Brain pericyte (primary cell): ENCODE results near the gene TOP3B.

Experiments used
- DNase-seq: peaks from one replicate; pipeline ENCODE4 v3.0.0-alpha.2; 2012; ENCODE audit warnings: low read depth, low spot score

The TOP3B gene

GRCh38 chr22:21982338-21982965, at the start of gene TOP3B:
Gene TOP3B, minus strand, starts transcription at chr22:21982787. Its CDS starts 7,078 bp downstream, at chr22:21975709.
- no peak for DNase-seq

- no peak for DNase-seq
These were observed 48.8 kb upstream of the TOP3B start for GRCh38 chr22:22031183-22031945.

- no peak for DNase-seq
These were observed 48.1 kb upstream of the TOP3B start for GRCh38 chr22:22030493-22031182.

DNA sequence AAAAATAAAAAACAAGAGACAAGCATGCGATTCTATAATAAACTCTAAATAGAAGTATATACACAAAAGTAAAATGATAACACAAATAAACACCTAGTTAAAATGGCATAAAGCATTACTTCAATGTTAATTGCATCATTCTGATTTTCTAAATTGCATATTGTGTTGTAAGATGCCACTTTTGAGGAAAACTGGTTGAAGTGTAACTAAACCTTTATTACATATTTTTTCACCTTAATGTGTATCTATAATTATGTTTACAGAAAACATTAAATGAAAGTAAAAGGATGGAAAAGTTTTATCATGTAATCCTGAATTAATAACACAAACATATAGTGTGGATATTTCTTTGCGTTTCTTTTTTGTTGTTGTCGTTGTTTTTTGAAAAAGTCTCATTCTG, 45.4 kb upstream of the TOP3B start:
- no peak for DNase-seq

GRCh38 chr22:22026157-22026831, 43.7 kb upstream of the TOP3B start:
- DNase-seq: no peak

DNA sequence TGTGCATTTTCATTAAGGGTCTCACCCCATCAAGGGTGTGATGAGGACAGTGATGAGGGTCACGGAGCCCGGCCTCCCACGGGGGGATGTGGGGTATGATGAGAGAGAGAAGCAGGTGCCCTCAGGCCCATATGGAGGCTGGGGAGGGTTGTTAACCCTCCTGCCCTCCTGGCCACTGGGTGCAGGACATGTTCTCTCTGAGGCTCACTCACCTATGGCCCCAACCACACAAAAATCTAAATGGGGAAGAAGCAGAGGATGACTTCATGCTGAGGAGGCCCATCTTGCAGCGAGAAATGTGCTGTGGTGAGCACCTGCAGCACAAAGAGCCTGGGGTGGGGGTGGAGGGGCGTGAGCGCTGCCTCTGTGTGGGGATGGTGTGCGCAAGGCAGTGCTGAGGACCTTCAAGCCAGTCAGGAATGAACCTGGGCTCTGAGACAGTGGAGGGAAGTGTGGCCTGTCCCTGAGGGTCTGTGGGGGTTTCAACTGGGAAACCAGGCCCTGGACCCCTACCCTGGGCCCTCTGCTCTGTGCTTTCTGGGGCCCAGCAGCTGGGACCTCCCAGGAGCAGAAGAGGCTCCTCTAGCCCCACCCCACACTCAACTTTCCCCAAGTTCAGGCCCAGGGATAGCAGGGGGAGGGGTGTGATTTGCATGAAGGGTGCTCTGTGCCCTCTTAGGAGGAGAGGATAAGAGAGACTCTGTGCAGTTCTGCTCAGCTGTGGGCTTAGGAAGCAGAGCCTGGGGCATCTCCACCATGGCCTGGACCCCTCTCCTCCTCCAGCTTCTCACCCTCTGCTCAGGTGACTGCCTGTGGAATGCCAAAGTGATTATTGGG, 43.0 kb upstream of the TOP3B start:
- DNase-seq: no peak

DNA sequence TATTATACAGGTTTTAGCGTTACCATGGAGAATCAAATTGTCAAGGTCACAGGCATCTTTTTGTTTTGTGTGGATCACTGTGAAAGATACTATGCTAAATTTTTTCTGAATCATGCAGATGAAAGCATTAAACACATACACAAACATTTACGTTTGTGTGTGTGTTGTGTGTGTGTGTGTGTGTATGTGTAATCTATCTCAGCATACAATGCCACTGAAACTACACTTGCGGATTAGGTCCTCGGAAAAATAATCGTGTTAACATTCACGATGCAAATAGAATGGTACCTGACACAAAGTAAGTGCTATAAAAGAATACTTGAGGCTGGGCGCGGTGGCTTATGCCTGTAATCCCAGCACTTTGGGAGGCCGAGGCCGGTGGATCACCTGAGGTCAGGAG, 41.9 kb upstream of the TOP3B start:
- DNase-seq: no peak

- no peak for DNase-seq
These were observed 41.1 kb upstream of the TOP3B start for GRCh38 chr22:22023581-22024137.

GRCh38 chr22:22022947-22023534, 40.5 kb upstream of the TOP3B start:
- no peak for DNase-seq

- DNase-seq: no peak
These were observed 39.8 kb upstream of the TOP3B start for GRCh38 chr22:22022255-22022840.

DNA sequence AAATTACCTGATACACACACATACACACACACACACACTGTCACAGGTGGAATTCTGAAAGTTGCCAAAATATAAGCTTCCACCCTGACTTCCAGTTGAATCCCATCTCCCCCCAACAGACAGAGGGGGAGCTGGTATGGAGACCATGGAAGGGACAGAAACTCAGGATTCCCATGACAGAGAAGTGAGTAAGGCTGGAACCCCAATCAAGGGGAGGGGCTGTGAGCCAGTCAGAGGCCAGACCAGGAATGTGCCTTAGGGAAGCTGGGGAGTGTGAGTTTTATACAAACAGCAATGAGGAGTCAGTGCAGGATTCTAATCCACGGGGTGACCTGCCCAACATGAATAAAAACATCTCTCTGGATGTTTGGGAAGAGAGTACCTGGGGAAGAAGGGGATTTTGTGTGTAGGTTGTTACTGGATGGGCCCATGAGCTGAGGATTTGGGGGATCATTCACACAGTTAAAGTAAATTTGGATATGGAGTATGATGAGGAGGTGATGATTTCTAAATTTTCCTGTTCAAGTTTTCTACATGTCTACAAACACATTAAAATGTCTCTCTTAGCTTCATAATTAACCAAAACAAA, 38.7 kb upstream of the TOP3B start:
- DNase-seq: no peak

GRCh38 chr22:22020425-22020852, 37.9 kb upstream of the TOP3B start:
- no peak for DNase-seq

DNA sequence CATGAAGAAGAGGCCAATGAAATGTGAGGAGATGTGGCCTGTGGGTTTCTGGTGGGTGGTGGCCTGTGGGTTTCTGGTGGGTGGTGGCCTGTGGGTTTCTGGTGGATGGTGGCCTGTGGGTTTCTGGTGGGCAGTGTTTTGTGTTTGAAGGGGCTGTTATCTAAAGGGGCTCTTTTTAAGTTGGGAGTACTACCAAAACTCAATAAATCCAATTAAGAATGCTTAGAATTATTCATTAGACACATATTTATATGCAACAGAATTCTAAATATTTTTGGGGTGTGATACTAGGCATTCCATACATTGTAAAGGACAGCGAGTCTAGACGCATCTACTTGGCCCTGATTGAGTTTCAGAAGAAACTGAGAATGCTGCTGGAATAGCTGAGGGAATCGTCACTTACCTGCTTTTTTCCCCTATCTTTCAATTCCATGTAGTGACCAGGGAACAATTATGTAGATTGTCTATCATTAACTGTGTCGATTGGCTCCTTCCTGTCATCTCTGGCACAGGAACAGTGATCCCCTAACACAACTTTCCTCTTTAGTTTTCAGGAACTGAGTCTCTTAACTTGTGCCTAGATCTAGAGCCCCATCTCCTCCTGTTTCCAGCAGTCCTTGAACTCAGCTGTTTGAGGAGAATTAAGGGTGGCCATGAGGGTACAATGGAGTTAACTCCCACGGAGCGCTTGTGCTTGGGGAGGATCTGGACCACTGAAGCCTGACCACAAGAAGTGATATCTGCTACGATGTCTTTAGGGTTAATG, 37.3 kb upstream of the TOP3B start:
- DNase-seq: no peak

DNA sequence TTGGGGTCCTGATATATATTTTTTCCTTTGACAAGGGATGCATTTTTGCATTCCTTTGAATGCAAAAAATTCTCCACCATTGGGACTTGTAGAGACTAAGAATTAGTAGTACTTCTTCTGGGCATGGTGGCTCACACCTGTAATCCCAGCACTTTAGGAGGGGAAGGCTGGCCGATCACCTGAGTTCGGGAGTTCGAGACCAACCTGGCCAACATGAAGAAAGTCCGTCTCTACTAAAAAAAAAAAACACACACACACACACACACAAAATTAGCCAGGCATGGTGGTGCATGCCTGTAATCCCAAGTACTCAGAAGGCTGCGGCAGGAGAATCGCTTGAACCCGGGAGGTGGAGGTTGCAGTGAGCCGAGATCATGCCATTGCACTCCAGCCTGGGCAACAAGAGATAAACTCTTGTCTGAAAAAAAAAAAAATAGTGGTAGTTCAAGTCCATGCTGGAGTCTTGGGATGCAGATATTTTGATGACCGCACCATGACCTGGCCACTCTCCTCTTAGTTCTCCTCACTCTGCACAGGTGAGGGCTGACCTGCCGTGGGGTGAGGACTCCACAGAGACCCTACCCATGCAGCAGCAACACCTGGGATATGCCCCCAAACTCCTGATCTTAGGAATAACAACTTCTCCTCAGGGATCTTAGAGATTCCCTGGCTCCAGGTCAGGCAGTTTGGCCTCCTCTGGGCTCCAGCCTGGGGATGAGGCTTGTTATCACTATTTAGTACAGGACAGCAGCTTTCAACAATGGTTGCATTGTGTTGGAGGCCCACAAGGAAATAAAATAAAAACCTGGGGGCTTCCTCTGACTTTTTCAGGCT, 36.5 kb upstream of the TOP3B start:
- no peak for DNase-seq

DNA sequence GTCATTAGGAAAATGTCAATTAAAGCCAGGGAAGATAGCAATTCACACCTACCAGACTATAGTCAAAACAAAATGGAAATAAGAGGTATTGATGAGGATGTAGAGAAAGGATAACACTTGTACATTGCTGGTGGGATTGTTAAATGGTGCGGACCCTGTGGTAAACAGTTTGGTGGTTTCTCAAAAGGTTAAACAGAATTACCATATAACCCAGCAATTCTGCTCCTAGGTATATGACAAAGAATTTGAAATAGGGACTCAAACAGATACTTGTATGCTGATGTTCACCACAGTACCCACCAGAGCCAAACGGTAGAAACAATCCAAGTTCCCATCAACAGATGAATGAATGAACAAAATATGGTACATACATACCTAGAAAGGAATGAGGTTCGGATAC, 33.0 kb upstream of the TOP3B start:
- no peak for DNase-seq

DNA sequence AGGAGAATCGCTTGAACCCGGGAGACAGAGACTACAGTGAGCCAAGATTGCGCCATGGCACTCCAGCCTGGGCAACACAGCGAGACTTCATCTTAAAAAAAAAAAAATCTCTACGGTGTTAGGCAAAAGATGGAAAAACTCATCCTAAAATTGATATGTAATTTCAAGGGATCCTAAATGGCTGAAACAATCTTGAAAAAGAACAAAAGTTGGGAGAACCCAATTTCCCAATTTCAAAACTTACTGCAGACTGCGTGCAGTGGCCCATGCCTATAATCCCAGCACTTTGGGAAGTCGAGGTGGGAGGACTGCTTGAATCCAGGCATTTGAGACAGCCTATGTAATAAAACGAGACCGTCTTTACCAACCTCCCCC, 31.7 kb upstream of the TOP3B start:
- no peak for DNase-seq

DNA sequence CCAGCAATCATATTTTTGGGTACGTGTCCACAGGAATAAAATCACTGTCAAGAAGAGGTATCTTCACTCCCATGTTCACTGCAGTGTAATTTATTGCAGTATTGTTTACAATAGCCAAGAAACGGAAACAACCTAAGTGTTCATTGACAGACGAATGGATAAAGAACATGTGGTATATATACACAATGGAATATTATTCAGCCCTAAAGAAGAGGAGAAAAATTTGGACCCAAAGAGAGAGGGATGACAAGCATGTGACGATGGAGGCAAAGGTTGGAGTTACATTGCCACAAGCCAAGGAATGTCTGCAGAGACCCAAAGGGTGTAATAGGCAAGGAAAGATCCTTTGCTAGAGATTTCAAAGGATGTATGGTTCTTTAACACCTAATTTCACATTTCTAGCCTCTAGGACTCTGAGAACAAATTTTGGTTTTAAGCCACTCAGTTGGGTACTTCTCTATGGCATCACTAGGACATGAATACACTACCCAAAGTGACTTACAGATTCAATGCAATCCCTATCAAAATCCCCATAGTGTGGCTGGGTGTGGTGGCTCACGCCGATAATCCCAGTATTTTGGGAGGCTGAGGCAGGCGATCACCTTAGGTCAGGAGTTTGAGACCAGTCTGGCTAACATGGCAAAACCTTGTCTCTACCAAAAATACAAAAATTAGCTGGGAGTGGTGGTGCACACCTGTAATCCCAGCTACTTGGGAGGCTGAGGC, 31.1 kb upstream of the TOP3B start:
- no peak for DNase-seq

GRCh38 chr22:22011964-22012363, 29.4 kb upstream of the TOP3B start:
- DNase-seq: no peak
